IPS DF 6.9 (cell line): ENCODE results near the gene ZNF835.

ENCODE experiments used
- DNase-seq: peaks from one replicate; pipeline ENCODE4 v3.0.0-alpha.2; 2013; ENCODE audit warnings: low read depth, low spot score
- H3K27ac ChIP-seq: one replicate; pipeline ENCODE4 v1.5.1; 2013; ENCODE audit warnings: low read length, control low read depth
- H3K27me3 ChIP-seq: 2 replicates; pipeline ENCODE4 v1.6.1; 2013; ENCODE audit warnings: mild to moderate bottlenecking, low read length; ENCODE audit not compliant: control insufficient read depth, insufficient read depth
- H3K36me3 ChIP-seq: 2 replicates; pipeline ENCODE4 v1.6.1; 2013; ENCODE audit warnings: low read length; ENCODE audit not compliant: control insufficient read depth, insufficient read depth
- H3K4me1 ChIP-seq: 2 replicates; pipeline ENCODE4 v1.6.1; 2013; ENCODE audit warnings: low read length; ENCODE audit not compliant: control insufficient read depth, insufficient read depth
- H3K4me3 ChIP-seq: 2 replicates; pipeline ENCODE4 v1.5.1; 2013; ENCODE audit warnings: mild to moderate bottlenecking, low read length
- H3K9me3 ChIP-seq: 2 replicates; pipeline ENCODE4 v1.6.1; 2013; ENCODE audit warnings: low read length, inconsistent platforms; ENCODE audit not compliant: control insufficient read depth, insufficient read depth
- WGBS: extraction: QIAGEN DNeasy Blood & Tissue Kit; methylation state at CpG from one replicate; pipeline ENCODE4 v1.1.7; 2013; ENCODE audit warnings: mixed read lengths, missing lambda C conversion rate; ENCODE audit not compliant: insufficient read length, insufficient coverage; 5-methylcytosine and 5-hydroxymethylcytosine counted together

Gene ZNF835

DNA sequence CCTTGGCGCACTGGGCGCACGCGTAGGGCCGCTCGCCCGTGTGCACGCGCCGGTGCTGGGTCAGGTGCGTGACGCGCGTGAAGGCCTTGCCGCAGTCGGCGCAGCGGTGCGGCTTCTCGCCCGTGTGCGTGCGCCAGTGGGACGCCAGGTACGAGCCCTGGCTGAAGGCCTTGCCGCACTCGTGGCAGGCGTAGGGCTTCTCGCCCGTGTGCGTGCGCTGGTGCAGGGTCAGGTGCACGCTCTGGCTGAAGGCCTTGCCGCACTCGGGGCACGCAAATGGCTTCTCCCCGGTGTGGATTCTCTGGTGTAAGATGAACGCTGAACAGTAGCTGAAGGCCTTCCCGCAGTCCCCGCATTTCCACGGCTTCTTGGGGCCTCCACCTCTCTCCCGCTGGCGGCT lies 7.0 kb downstream of the ZNF835 start:
- Histone ChIP-seq H3K27me3 (no peaks in the 10 kb centered on the region), H3K9me3 (peaks cover 35% of the 10 kb centered on the region), H3K27ac (no peak overlapping the region), H3K4me3 (no peak overlapping the region), H3K36me3 (no peaks in the 10 kb centered on the region; the same call in 1 of the 2 replicates), H3K4me1 (no peaks in the 10 kb centered on the region; the same call in 1 of the 2 replicates)
- no CpG with 5 or more reads among the region's 43 CpGs for WGBS
- no peak for DNase-seq

GRCh38 chr19:56663931-56664500 lies 7.5 kb downstream of the ZNF835 start:
- Histone ChIP-seq H3K4me1 (no peaks in the 10 kb centered on the region; the same call in 1 of the 2 replicates), H3K27ac (no peak overlapping the region), H3K36me3 (no peaks in the 10 kb centered on the region; the same call in 1 of the 2 replicates), H3K4me3 (no peak overlapping the region), H3K27me3 (no peaks in the 10 kb centered on the region), H3K9me3 (peaks cover 36% of the 10 kb centered on the region)
- no peak for DNase-seq
- WGBS, result no CpG with 5 or more reads among the region's 60 CpGs

DNA sequence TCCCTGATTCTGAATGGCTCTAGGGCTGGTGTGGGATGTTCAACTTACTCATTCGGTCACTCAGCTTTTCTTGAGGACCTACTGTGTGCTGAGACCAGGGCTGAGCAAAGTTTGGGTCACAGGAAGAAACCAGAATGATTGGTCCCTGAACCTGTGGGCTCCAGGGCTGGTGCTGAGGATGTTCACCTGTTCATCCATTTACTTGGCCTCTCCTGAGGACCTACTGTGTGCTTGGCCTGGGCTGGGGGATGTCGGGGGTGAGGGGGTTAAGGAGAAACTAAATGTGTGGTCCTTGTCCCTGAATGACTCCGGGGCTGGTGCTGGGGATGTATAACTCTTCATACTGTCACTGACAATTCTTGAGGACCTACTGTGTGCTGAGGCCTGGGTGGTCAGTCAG lies 10.3 kb downstream of the ZNF835 start:
- Histone ChIP-seq H3K4me1 (no peaks in the 10 kb centered on the region; the same call in 1 of the 2 replicates), H3K27ac (no peak overlapping the region), H3K27me3 (no peaks in the 10 kb centered on the region), H3K9me3 (peaks cover 24% of the 10 kb centered on the region), H3K4me3 (no peak overlapping the region), H3K36me3 (no peaks in the 10 kb centered on the region; the same call in 1 of the 2 replicates)
- WGBS, result no CpG with 5 or more reads among the region's 3 CpGs
- DNase-seq, result no peak

GRCh38 chr19:56660381-56661107 lies 11.0 kb downstream of the ZNF835 start:
- Histone ChIP-seq H3K27ac (no peak overlapping the region), H3K4me1 (no peaks in the 10 kb centered on the region; the same call in 1 of the 2 replicates), H3K27me3 (no peaks in the 10 kb centered on the region), H3K36me3 (no peaks in the 10 kb centered on the region; the same call in 1 of the 2 replicates), H3K9me3 (peaks cover 24% of the 10 kb centered on the region), H3K4me3 (no peak overlapping the region)
- no peak for DNase-seq
- WGBS, result no CpG with 5 or more reads among the region's 32 CpGs

GRCh38 chr19:56654151-56654550 lies 17.4 kb downstream of the ZNF835 start:
- Histone ChIP-seq H3K4me1 (no peaks in the 10 kb centered on the region), H3K27me3 (no peaks in the 10 kb centered on the region), H3K27ac (no peak overlapping the region), H3K9me3 (peaks cover 17% of the 10 kb centered on the region), H3K36me3 (no peaks in the 10 kb centered on the region), H3K4me3 (no peak overlapping the region)
- DNase-seq, result no peak
- WGBS, result no CpG with 5 or more reads among the region's 3 CpGs

GRCh38 chr19:56643460-56643955 lies 28.0 kb downstream of the ZNF835 start:
- no CpG with 5 or more reads among the region's 25 CpGs for WGBS
- H3K36me3 ChIP-seq, result no peaks in the 10 kb centered on the region
- no peaks in the 10 kb centered on the region for H3K27me3 ChIP-seq
- H3K4me3 ChIP-seq, result no peak overlapping the region
- DNase-seq, result no peak
- peaks cover 11% of the 10 kb centered on the region for H3K9me3 ChIP-seq
- H3K27ac ChIP-seq, result no peak overlapping the region
- no peaks in the 10 kb centered on the region for H3K4me1 ChIP-seq

DNA sequence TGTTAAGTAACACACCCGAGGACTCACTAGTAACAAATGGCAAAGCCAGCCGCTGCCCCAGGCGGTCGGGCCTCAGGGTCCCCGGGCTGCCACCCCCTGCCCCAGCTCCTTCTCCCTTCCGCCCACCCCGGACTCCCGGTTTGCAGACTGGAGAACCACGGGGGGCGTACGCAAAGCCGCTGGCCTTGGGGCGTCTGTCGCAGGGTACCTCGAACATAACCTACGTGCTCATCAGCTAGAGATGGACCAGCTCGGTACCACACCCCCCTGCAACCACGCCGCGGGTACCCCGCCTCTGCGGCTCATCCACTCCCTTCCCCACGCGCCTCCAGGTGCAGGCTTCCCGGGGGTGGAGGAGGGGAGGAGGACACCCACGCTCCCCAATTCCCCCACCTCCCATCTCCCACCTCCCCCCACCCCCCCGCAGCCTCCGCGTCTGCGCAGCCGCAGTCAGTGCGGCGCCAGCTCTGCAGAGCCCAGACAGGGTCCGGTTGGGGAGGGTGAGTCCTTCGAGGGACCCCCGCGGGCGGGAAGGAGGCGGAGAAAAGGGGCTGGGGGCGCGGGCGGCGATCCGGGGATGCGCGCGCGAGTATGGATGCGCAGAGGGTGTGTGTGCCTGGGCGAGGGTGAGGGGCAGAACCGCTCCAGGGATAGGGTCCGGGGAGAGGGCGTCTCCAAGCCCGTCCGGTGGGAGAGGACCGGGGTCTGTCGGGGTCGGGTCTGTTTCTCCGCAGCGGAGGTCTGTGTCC lies 28.7 kb downstream of the ZNF835 start, which contains the start of gene SMIM17:
SMIM17 (plus strand) TSS at position 449 of the 749 bp plus-strand sequence. CDS start 2,509 bp downstream, outside the sequence.
- WGBS, result no CpG with 5 or more reads among the region's 60 CpGs
- no peaks in the 10 kb centered on the region for H3K4me1 ChIP-seq
- no peak within 1 kb of the TSS for H3K4me3 ChIP-seq
- no peaks in the 10 kb centered on the region for H3K27me3 ChIP-seq
- H3K36me3 ChIP-seq, result no peaks in the 10 kb centered on the region
- DNase-seq, result no peak
- H3K9me3 ChIP-seq, result peaks cover 11% of the 10 kb centered on the region
- H3K27ac ChIP-seq, result no peak within 1 kb of the TSS

GRCh38 chr19:56639217-56639616 lies 32.3 kb downstream of the ZNF835 start:
- H3K27ac ChIP-seq, result no peak overlapping the region
- no peak for DNase-seq
- no CpG with 5 or more reads among the region's 7 CpGs for WGBS
- no peaks in the 10 kb centered on the region for H3K4me1 ChIP-seq
- H3K4me3 ChIP-seq, result no peak overlapping the region
- no peaks in the 10 kb centered on the region for H3K36me3 ChIP-seq
- H3K9me3 ChIP-seq, result peaks cover 7% of the 10 kb centered on the region
- H3K27me3 ChIP-seq, result no peaks in the 10 kb centered on the region

DNA sequence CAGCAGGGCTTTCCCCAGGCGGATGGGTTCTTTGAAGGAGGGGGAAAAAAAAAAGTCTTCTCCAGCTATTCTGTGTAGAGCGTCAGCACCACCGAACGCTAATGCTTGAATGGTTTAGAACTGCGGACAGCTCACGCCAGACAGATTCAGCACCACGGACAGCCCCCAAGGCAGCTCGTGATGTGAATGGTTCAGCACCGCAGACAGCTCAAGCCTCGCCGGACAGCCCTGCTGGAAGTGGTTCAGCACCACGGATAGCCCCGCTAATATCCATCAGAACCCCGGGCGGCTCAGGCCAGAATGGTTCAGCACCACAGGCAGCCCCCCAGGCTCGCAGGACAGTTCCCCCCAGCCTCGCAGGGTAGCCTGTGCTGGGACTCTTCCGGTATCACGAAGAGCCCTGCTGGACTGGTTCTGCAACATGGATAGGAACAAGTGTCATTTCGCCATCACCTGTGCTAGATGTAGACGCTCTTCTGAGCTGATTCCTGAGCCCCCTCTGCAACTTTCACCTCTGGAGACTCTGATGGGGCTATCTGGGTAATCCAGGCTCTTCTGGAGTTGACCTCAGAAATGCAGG lies 33.5 kb downstream of the ZNF835 start:
- H3K27me3 ChIP-seq, result no peaks in the 10 kb centered on the region
- H3K36me3 ChIP-seq, result no peaks in the 10 kb centered on the region
- peak; percentile 50 for DNase-seq
- H3K4me3 ChIP-seq, result no peak overlapping the region
- WGBS, result no CpG with 5 or more reads among the region's 21 CpGs
- H3K27ac ChIP-seq, result no peak overlapping the region
- H3K9me3 ChIP-seq, result peaks cover 2% of the 10 kb centered on the region
- no peaks in the 10 kb centered on the region for H3K4me1 ChIP-seq

GRCh38 chr19:56633021-56633420 lies 38.5 kb downstream of the ZNF835 start:
- Histone ChIP-seq H3K27me3 (no peaks in the 10 kb centered on the region), H3K4me3 (no peak overlapping the region), H3K27ac (no peak overlapping the region), H3K4me1 (no peaks in the 10 kb centered on the region), H3K36me3 (no peaks in the 10 kb centered on the region), H3K9me3 (peaks cover 5% of the 10 kb centered on the region)
- no CpG with 5 or more reads among the region's 1 CpG for WGBS
- DNase-seq, result no peak
